ENCODE results near the gene CHPT1. TPM values are rescaled to one million over a fixed set of nuclear protein-coding genes. Genes with fewer than 3 reads are reported as not detected.

Gene CHPT1
- total and polyA plus RNA-seq, 2 donors from 2014 or later = 32.1 to 65.5 TPM

- intact Hi-C loops (cut with DNase I) = no loop called here
- peaks cover 0 to 5% (median 0%) of the 10 kb centered on the region in 3 donors for H3K36me3 ChIP-seq (ENCODE audit: control insufficient read depth in 2 of 3, insufficient read depth in 3 of 3, low read length in 3 of 3)
- DNase-seq = no peak
- no peaks in the 10 kb centered on the region for H3K9me3 ChIP-seq (ENCODE audit: control insufficient read depth in 2 of 3, insufficient read depth in 1 of 3, low read length in 3 of 3)
- no peak overlapping the region for H3K9ac ChIP-seq (ENCODE audit: low read length in 3 of 3)
- H3K27me3 ChIP-seq (ENCODE audit: control insufficient read depth, insufficient read depth, low read length) = no peaks in the 10 kb centered on the region
- FAIRE-seq = no peak
- TF ChIP-seq CTCF (IDR thresholded peaks at IDR 0.05; ENCODE audit: borderline replicate concordance, extremely low read depth, insufficient read depth) = no peak
- no peak overlapping the region for H3K27ac ChIP-seq (ENCODE audit: low read depth in 2 of 2, low read length in 2 of 2)
- H3K4me1 ChIP-seq (ENCODE audit: control insufficient read depth in 2 of 3, insufficient read depth in 2 of 3, low read depth in 1 of 3, low read length in 3 of 3) = peaks cover 0 to 8% (median 0%) of the 10 kb centered on the region in 3 donors
- H3K4me3 ChIP-seq (ENCODE audit: low read length in 3 of 3) = no peak overlapping the region
Measured at GRCh38 chr12:101737476-101737875, 40.0 kb downstream of the CHPT1 start.

GRCh38 chr12:101738920-101739665, 41.7 kb downstream of the CHPT1 start, which contains the start of gene SYCP3:
Gene SYCP3, minus strand, starts transcription at chr12:101739462. Its CDS starts 1,527 bp downstream, at chr12:101737935.
- intact Hi-C loops (cut with DNase I) = no loop called here
- H3K36me3 ChIP-seq (ENCODE audit: control insufficient read depth in 2 of 3, insufficient read depth in 3 of 3, low read length in 3 of 3) = peaks cover 0 to 7% (median 5%) of the 10 kb centered on the region in 3 donors

GRCh38 chr12:101740566-101740965, 43.1 kb downstream of the CHPT1 start:
- peaks cover 0 to 22% (median 5%) of the 10 kb centered on the region in 3 donors for H3K36me3 ChIP-seq (ENCODE audit: control insufficient read depth in 2 of 3, insufficient read depth in 3 of 3, low read length in 3 of 3)
- intact Hi-C loops (cut with DNase I) = no loop called here
- no peak for DNase-seq
- H3K27ac ChIP-seq (ENCODE audit: low read depth in 2 of 2, low read length in 2 of 2) = no peak overlapping the region
- no peaks in the 10 kb centered on the region for H3K9me3 ChIP-seq (ENCODE audit: control insufficient read depth in 2 of 3, insufficient read depth in 1 of 3, low read length in 3 of 3)
- no peaks in the 10 kb centered on the region for H3K4me1 ChIP-seq (ENCODE audit: control insufficient read depth in 2 of 3, insufficient read depth in 2 of 3, low read depth in 1 of 3, low read length in 3 of 3)
- no peak for FAIRE-seq
- H3K4me3 ChIP-seq (ENCODE audit: low read length in 3 of 3) = no peak overlapping the region
- no peak overlapping the region for H3K9ac ChIP-seq (ENCODE audit: low read length in 3 of 3)
- TF ChIP-seq CTCF (IDR thresholded peaks at IDR 0.05; ENCODE audit: borderline replicate concordance, extremely low read depth, insufficient read depth) = no peak
- H3K27me3 ChIP-seq (ENCODE audit: control insufficient read depth, insufficient read depth, low read length) = no peaks in the 10 kb centered on the region

More at GRCh38 chr12:101738920-101739665, 41.7 kb downstream of the CHPT1 start, which contains the start of gene SYCP3:
- peaks cover 0 to 7% (median 0%) of the 10 kb centered on the region in 3 donors for H3K4me1 ChIP-seq (ENCODE audit: control insufficient read depth in 2 of 3, insufficient read depth in 2 of 3, low read depth in 1 of 3, low read length in 3 of 3)
- H3K9ac ChIP-seq (ENCODE audit: low read length in 3 of 3) = no peak within 1 kb of the TSS
- no peak within 1 kb of the TSS for H3K4me3 ChIP-seq (ENCODE audit: low read length in 3 of 3)
- H3K9me3 ChIP-seq (ENCODE audit: control insufficient read depth in 2 of 3, insufficient read depth in 1 of 3, low read length in 3 of 3) = no peaks in the 10 kb centered on the region
- H3K27me3 ChIP-seq (ENCODE audit: control insufficient read depth, insufficient read depth, low read length) = no peaks in the 10 kb centered on the region
- DNase-seq (peak in 1 of 5 donors; percentile 39), FAIRE-seq (no peak)
- H3K27ac ChIP-seq (ENCODE audit: low read depth in 2 of 2, low read length in 2 of 2) = no peak within 1 kb of the TSS
- TF ChIP-seq CTCF (IDR thresholded peaks at IDR 0.05; ENCODE audit: borderline replicate concordance, extremely low read depth, insufficient read depth) = no peak
